Esophagus (tissue), 2 donors: Measurements from ENCODE around the gene NUDC. TPM values are rescaled to one million over a fixed set of nuclear protein-coding genes. Genes with fewer than 3 reads are reported as not detected.
A peak's percentile ranks its signal among the peaks of the same experiment; 100 is the strongest.
"Not testable (repeated sequence)": the region's sequence is repeated elsewhere in the genome, so short reads cannot be mapped to it uniquely, and the experiment has no call there.

Experiments
- H3K27ac ChIP-seq, 2 donors: one replicate each; pipeline ENCODE4 v1.5.1; 2013; ENCODE audit warnings: low read depth in 2 of 2, mild to moderate bottlenecking in 2 of 2, inconsistent platforms in 1 of 2, low read length in 1 of 2, moderate library complexity in 1 of 2
- H3K27me3 ChIP-seq, 2 donors: one replicate each; pipeline ENCODE4 v1.6.1; 2013; ENCODE audit warnings: low read length in 2 of 2, control low read depth in 1 of 2, mild to moderate bottlenecking in 1 of 2; ENCODE audit not compliant: insufficient read depth in 2 of 2, control insufficient read depth in 1 of 2
- H3K36me3 ChIP-seq, 2 donors: one replicate each; pipeline ENCODE4 v1.6.1; 2013; ENCODE audit warnings: low read length in 1 of 2; ENCODE audit not compliant: control insufficient read depth in 2 of 2, insufficient read depth in 2 of 2
- H3K4me1 ChIP-seq, 2 donors: one replicate each; pipeline ENCODE4 v1.6.1; 2013; ENCODE audit warnings: low read length in 1 of 2; ENCODE audit not compliant: control insufficient read depth in 2 of 2, insufficient read depth in 2 of 2
- H3K4me3 ChIP-seq, 2 donors: one replicate each; pipeline ENCODE4 v1.5.1; 2013; ENCODE audit warnings: low read length in 2 of 2, mild to moderate bottlenecking in 2 of 2, low read depth in 1 of 2, moderate library complexity in 1 of 2
- H3K9me3 ChIP-seq, 2 donors: one replicate each; pipeline ENCODE4 v1.6.1; 2013; ENCODE audit warnings: mild to moderate bottlenecking in 2 of 2, low read depth in 1 of 2, low read length in 1 of 2, moderate library complexity in 1 of 2; ENCODE audit not compliant: control insufficient read depth in 2 of 2, insufficient read depth in 1 of 2
- WGBS, 2 donors: extraction: QIAGEN DNeasy Blood & Tissue Kit; methylation state at CpG; one replicate each; pipeline ENCODE4 v1.1.7; 2013; 5-methylcytosine and 5-hydroxymethylcytosine counted together
- polyA plus RNA-seq, 2 donors: library from polyadenylated mRNA; stranded (reverse); fragments of 200-250 nt; gene quantifications; one replicate each; pipeline ENCODE4 v1.2.3, GENCODE V29; 2013
- donor health status: healthy with polysubstance abuse.
- donor health status: Bipolar disorder and iron deficiency.

Gene NUDC
- 10 to 100 TPM; 25.5 to 42.1 TPM for polyA plus RNA-seq

- Histone ChIP-seq H3K27me3 (no peaks in the 10 kb centered on the region), H3K4me3 (peak within 1 kb of the TSS; percentile 85 to 100), H3K36me3 (peaks cover 2 to 3% of the 10 kb centered on the region in 2 donors), H3K9me3 (no peaks in the 10 kb centered on the region), H3K4me1 (peaks cover 2 to 7% of the 10 kb centered on the region in 2 donors), H3K27ac (peak within 1 kb of the TSS; percentile 80 to 86)
- WGBS, 2 donors, result 0 to 1% methylated on average over 64 to 83 of the region's 83 CpGs
These were observed at the start of gene NUDC for GRCh38 chr1:26921540-26922430. NUDC (plus strand) TSS chr1:26921743; CDS start chr1:26921849, 106 bp downstream.

DNA sequence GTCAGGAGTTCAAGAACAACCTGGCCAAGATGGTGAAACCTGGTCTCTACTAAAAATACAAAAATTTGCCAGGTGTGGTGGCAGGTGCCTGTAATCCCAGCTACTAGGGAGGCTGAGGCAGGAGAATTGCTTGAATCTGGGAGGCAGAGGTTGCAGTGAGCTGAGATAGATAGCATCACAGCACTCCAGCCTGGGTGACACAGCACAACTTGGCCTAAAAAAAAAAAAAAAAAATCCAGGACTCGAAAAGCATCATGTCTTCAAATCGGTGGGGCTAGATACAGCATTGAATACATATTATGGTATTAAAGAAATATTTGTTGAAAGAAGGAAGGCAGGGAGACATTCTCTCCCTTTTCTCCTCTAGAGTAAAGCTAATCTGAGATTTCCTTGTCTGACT, 48.4 kb upstream of the NUDC start:
- not testable (repeated sequence) for H3K4me1 ChIP-seq, H3K27me3 ChIP-seq, H3K36me3 ChIP-seq, H3K4me3 ChIP-seq, H3K9me3 ChIP-seq, H3K27ac ChIP-seq
- 73 to 84% methylated on average over 2 of the region's 2 CpGs for WGBS, 2 donors

DNA sequence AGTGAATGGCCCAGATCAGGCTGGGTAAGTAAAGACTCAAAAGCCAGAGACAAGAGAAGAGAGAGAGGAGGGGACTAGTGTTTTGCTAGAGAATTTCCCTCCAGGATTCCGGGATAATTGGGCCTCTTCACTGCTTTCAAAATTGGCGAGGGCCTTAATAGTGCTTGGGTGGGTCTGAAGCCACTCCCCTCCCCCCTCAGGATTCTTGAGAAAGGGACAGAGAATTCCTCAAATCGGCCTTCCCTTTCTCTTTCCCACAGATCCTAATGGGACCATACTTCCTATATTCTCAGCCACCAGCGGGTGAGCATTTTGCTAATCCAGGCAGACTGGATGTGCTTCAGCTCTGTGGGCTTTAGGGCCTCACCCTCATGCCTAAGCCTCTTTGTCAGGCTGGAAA, 46.6 kb upstream of the NUDC start:
- H3K9me3 ChIP-seq, result no peaks in the 10 kb centered on the region
- H3K4me3 ChIP-seq, result no peak overlapping the region
- peaks cover 7% of the 10 kb centered on the region in 2 donors for H3K36me3 ChIP-seq
- WGBS, 2 donors, result 60 to 78% methylated on average over 4 of the region's 4 CpGs
- H3K4me1 ChIP-seq, result no peaks in the 10 kb centered on the region
- no peak overlapping the region for H3K27ac ChIP-seq
- H3K27me3 ChIP-seq, result no peaks in the 10 kb centered on the region

- H3K36me3 ChIP-seq, result peaks cover 8 to 17% of the 10 kb centered on the region in 2 donors
- H3K27ac ChIP-seq, result no peak overlapping the region
- no peaks in the 10 kb centered on the region for H3K4me1 ChIP-seq
- H3K4me3 ChIP-seq, result no peak overlapping the region
- WGBS, 2 donors, result 71 to 75% methylated on average over 2 of the region's 2 CpGs
- no peaks in the 10 kb centered on the region for H3K9me3 ChIP-seq
- no peaks in the 10 kb centered on the region for H3K27me3 ChIP-seq
These were observed 44.2 kb upstream of the NUDC start for GRCh38 chr1:26877326-26877725.

DNA sequence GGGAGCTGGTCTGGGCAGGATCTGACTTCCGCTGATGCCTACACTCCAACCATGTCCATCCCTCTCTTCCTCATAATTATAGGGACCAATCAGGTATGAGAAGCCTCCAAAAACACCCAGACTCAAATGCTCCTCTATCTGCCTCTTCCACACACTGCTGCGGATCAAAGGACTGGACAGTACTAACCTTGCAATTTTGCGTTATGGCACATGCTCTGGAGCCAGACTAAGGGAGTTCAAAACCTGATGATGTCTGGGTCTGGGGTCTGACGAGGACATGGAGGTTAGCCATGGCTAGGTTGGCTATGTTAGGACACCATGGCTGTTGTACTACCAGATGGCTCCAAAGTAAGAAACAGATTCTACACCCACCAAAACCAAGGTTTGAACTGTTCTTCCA, 41.8 kb upstream of the NUDC start:
- H3K27ac ChIP-seq, result no peak overlapping the region
- no peaks in the 10 kb centered on the region for H3K4me1 ChIP-seq
- H3K4me3 ChIP-seq, result no peak overlapping the region
- H3K9me3 ChIP-seq, result no peaks in the 10 kb centered on the region
- WGBS, 2 donors, result 92 to 95% methylated on average over 4 of the region's 4 CpGs
- H3K36me3 ChIP-seq, result peaks cover 13 to 36% of the 10 kb centered on the region in 2 donors
- no peaks in the 10 kb centered on the region for H3K27me3 ChIP-seq

GRCh38 chr1:26881611-26882010, 39.9 kb upstream of the NUDC start:
- H3K4me1 ChIP-seq, H3K4me3 ChIP-seq, H3K27ac ChIP-seq, H3K27me3 ChIP-seq, H3K9me3 ChIP-seq: not testable (repeated sequence)
- H3K36me3 ChIP-seq, result peaks cover 13 to 48% of the 10 kb centered on the region in 2 donors
- WGBS, 2 donors, result 85 to 90% methylated on average over 6 of the region's 6 CpGs

GRCh38 chr1:26882696-26883463, 38.7 kb upstream of the NUDC start:
- peaks cover 13 to 48% of the 10 kb centered on the region in 2 donors for H3K36me3 ChIP-seq
- H3K27ac ChIP-seq, result no peak overlapping the region
- WGBS, 2 donors, result 87 to 89% methylated on average over 5 of the region's 5 CpGs
- no peak overlapping the region for H3K4me3 ChIP-seq
- no peaks in the 10 kb centered on the region for H3K9me3 ChIP-seq
- H3K4me1 ChIP-seq, result no peaks in the 10 kb centered on the region
- no peaks in the 10 kb centered on the region for H3K27me3 ChIP-seq

- Histone ChIP-seq H3K36me3 (peaks cover 7 to 34% of the 10 kb centered on the region in 2 donors), H3K4me3 (no peak overlapping the region), H3K27ac (no peak overlapping the region), H3K4me1 (peaks cover 0 to 8% of the 10 kb centered on the region in 2 donors), H3K9me3 (no peaks in the 10 kb centered on the region), H3K27me3 (no peaks in the 10 kb centered on the region)
- 88 to 89% methylated on average over 1 of the region's 1 CpG for WGBS, 2 donors
These were observed 34.4 kb upstream of the NUDC start for GRCh38 chr1:26887125-26887524.

DNA sequence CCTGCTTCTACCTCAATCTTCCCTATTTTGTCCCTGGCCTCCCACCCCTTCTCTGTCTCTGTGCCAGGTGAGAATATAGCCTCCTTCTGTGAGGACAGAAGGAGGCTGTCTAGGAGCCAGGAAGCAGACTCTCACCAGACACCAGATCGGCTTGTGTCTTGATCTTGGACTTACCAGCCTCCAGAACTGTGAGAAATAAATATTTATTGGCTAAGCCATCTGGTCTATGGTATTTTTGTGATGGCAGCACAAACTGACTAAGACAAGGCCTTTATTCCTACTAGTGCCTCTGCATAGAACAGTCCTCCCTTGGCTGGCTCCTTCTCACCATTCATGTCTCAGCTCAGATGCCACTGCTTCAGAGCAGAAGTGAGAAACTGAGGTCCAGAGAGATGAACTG, 33.3 kb upstream of the NUDC start:
- WGBS, 2 donors, result 87 to 92% methylated on average over 1 of the region's 1 CpG
- Histone ChIP-seq H3K36me3 (peaks cover 3 to 32% of the 10 kb centered on the region in 2 donors), H3K27ac (no peak overlapping the region)

More for the DNA sequence above, 33.3 kb upstream of the NUDC start:
- H3K9me3 ChIP-seq, result no peaks in the 10 kb centered on the region
- H3K4me1 ChIP-seq, result peaks cover 0 to 8% of the 10 kb centered on the region in 2 donors
- H3K27me3 ChIP-seq, result no peaks in the 10 kb centered on the region
- no peak overlapping the region for H3K4me3 ChIP-seq
